GDM1 (cell line): Measurements from ENCODE around the gene TENM4.

ENCODE experiments used
- DNase-seq: peaks from one replicate; lab custom pipeline; 2025; lab: John Stamatoyannopoulos, UW

TENM4 gene

DNA sequence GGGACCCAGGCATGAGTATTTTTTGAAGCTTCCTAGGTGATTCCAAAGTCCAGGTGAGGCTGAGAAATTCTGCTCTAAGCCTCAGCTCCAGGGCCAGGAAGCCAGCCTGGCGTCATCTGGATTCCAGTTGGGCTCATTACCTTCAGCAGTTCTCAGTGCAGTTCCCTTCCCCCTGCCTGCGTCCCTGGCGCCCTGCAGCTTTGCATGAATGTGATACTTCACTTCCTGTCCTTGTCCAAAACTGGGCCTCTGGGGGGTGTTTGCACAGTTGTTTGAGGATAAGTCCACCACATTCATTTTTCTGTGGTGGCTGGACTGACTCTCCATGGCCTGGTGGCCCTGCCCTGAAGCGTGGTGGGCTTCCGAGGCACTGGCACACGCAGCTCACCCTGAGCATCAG is 98.1 kb downstream of the TENM4 start:
- no peak for DNase-seq

DNA sequence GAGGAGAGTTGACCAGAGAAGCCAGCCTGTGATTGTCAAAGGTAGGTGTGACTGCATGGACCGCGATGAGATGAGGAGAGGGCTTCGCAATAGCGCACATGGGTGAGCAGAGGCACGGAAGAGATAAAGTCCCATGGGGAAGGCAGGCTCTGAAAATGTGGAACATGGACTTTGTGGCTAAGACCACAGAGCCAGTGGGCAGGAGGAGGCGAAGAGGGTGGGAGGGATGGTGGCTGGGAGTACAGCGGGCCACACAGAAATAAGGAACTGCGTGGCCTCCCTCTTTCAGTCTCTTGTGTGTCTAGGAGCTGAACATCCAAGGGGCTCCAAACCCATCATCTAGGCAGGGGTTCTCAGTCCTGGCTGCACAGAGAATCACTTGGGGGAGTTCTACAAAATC is 98.6 kb downstream of the TENM4 start:
- no peak for DNase-seq

DNA sequence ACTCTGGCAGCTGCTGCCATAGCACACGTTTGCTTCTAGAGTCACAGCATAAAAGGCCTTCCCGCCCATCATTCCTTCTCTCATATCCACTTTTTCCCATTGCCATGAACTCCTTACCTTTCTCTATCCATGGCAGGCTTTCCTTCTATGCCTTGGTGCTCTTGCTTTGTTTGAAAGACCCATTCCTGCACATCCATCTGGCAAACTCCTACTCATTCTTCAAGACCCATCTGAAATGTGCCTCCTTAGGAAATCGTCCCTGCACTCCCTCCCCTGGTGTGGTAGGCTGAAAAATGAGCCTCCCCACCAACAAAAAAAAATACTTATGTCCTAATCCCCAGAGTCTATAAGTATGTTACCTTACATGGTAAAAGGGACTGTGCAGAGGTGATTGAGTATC is 100.3 kb downstream of the TENM4 start:
- DNase-seq = no peak

DNA sequence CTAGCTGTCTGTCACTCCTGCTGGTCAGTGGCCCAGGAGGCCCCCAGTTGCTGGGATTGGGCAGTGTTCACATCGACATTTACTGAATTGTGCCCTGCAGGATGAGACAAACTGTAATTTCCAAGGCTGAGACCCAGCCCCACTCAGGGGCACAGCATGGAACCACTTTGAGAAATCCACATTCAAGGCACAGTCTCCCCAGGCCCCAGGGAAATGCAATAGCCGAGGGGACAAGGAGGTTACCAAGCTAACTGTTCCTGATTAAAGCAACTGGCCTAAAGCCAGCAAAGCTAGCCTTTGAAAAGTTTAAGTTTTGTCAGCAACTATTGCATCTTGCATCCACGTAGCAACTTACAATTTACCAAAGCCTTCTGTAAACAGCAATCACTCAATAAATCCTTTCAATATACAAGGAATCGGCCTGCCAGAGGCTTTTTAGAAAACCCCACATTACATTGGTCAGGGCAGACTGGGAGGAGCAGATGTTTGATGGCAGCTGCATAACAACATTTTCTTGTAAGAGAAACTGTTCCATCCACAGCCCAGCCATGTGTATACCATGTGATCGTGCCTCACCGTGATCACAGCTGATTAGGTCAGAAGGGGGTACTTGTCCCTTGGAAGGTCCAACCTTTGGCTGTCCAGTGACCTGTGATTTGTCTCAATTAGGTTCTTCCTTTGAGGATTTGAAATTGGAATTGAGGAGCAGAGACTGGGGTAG is 103.9 kb downstream of the TENM4 start:
- no peak for DNase-seq

DNA sequence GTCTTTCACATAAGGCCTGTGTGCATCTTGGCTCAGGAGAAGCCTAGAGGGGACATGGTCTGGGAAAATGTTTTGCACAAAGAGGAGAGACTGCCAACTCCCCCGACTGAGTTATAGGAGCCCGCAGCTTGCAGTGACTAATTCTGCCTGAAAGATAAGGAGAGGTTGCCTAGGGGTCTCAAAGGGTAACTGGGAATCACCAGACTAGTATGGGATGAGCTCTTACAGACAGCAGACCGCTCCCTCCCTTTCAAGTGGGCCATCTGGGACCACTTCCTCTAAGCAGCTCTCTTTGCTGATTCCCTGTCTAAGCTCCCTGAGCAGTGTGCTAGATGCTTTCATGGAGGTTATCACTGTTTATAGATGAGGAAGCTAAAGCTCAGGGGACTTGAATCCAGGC is 105.1 kb downstream of the TENM4 start:
- DNase-seq = no peak

DNA sequence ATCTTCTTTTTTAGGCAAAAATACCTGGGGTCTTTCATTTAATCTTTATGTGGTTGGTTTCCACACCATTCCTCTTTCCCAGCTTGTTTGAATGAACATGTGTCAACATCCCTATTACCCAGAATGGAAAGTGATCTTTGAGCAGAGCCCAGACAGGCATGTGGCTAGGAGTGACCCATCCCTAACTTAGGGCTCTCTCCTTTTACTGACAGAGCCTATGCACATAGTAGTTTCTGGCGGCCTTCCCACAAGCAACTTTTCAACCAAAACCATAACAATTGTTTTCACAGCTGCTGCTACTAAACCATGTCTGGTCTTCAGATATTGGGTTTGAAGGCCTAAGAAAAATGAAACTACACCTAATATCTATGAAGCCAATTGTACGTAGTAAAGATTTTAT is 107.5 kb downstream of the TENM4 start:
- no peak for DNase-seq

DNA sequence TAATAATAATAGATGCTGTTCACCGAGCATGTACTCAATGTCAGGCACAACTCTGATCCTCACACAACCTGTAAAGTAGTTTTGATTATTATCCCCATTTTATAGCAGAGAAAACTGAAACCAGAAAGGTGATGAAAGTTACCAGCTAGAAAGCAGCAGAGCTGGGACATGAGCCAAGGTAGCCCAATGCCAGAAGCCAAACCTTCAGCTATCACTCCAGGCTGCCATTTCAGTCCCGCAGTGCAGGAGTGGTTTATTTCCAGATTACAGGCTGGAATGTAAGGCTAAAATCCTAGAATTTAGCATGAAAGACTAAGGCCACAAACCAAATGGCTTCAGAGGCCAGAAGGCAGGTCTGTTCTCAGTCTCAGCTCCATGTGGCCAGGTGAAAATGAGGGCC is 108.8 kb downstream of the TENM4 start:
- DNase-seq = no peak

DNA sequence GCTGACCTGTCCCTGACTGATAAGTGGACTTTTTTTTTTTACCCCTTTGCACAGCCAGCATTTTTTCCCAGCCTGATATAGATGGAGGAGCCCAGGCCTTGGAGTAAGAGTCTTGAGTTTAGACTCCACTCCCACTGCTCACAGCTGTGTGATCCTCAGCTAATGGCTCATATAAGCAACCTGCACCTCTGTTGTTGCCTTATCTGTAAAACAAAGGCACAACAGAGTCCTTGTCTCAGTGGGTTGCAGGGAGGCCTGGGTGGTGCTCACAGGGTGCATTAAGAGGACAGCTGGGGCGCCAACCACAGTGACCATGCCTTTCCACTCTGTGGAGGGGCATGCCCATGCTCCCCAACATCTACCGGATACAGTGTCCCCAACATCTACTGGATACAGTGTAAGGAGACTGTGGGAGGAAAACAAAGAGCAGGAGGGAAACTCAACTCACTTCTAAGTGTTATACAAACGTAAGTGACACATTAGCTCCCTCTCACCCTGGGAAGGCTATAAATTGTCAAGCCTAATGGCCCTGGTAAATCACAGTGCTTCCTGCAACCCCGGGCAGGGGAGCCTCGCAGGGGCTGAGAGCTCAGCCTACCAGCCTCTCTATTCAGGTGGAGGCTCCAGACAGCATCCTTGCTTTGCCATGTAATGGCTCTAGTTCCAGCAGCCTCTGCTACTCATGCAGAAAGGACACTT is 109.5 kb downstream of the TENM4 start:
- DNase-seq = no peak

DNA sequence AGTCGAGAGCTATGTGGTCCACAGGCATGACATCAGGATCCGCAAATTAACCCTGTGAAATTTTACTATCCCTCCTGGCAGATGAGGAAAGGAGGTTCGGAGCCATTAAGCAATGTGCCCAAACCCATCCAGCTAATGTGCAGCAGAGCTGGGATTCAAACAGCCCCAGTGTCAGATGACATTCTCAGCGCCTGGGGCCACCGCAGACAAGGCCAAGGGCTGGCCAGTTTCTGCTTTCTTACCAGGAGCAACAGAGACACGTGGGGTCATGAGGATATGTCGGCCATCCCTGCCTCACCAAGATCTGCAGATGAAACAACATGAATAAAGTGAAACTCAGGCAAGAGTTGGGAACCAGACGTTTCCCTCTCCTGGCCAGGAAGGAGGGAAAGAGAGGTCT is 110.2 kb downstream of the TENM4 start:
- no peak for DNase-seq

DNA sequence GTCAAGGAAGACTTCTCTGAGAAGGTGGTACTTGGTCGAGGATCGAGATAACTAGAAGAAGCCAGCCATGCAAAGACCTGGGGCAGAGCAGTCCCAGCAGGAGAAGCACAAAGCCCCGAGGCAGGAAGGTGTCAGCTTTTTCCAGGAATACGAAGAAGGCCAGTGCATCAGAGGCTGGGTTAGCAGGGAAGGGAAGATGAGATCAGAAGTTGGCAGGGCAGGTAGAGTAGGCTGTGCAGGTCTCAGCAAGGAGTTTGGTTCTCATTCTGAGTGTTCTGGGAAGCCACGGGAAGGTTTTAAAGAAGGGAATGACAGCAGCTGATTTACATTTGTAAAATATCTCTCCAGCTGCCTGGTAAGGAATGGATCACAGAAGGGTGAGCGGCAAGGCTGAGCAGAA is 111.3 kb downstream of the TENM4 start:
- no peak for DNase-seq

DNA sequence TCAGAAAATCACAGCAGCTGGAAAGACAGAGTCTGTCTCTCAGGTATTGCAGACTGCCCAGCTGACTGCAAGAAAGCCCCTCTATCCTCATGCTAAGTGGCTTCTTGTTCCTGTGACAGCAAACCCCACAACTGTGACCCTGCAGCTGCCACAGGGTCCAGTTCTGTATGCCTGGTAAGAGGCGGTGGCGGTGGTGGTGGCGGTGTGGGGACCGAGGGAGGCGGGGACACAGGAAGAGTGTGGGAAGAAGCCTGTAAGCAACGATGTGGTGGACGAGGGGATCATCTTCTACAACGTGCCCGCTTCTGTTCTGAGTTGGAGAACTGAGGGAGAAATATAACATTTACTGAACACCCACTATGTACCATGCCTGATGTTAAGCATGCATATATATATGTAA is 112.4 kb downstream of the TENM4 start:
- no peak for DNase-seq

DNA sequence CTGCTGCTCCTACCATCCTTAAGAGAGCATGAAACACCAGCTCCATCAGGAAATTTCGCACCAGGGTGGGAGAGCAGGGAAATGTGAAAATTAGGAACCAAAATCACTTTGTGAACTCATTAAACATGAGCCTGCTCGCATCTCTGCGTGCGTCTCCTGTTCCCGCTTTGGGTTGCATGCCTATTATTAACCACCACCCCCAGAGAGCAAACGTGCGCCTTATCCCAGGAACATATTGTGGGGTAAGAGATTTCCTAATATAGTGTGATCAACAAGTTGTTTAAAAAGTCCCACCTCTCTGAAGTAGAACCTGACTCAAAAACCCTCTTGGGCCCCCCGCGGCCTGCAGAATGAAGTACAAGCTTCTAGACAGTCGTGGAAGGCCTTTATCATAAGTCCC is 115.0 kb downstream of the TENM4 start:
- no peak for DNase-seq

DNA sequence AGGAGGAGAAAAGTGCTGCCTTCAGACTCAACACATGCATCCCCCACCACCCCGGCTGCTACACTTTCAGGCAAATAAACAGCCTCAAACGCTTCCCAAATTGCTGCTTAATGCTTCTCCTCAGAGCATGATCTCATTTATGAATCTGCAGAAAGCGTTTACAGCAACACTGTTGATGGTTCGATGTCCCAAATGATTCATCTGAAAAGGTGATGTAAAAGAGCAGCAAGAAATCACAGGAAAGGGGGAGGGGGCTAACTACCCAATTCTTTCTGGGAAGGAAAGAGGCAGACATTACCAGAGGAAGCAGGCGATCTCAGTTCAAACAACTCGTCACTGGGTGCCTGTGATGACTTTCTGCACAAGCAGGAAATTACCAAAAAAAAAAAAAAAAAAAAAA is 119.6 kb downstream of the TENM4 start:
- DNase-seq = no peak

DNA sequence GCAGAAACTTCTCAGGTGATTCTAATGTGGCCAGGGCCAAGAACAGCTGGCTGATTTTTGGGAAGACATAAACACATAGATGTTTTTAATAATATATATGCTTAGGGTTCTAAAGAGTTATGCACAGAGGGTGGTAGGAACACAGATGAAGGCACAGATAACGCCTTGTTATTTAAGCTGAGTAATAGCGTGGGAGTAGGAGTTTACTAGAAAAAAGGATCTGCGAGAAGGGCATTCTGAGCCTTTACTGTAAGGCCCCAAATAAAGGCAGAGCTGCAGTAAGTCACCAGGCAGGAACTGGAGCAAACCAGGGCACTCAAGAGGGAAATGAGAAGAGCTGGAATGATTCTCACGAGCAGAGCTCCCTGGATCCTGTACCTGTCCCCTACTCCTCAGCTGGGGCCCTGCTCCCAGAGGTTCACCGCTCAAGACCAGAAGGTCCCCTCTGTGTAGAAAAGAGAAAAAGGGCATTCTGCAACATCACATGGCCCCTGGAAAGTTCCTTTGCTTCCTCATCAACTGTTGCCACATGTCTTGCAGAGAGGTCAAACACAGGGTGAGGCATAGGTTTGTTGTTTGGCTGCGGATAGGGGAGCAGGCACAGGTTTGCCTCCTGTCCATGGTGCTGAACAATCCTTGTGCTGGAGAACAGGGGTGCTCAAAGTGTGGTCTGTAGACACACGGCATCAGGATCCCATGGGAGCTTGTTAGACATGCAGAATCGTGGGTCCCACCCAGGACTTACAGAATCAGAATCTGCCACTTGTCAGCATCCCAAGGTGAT is 125.7 kb downstream of the TENM4 start:
- DNase-seq = no peak

DNA sequence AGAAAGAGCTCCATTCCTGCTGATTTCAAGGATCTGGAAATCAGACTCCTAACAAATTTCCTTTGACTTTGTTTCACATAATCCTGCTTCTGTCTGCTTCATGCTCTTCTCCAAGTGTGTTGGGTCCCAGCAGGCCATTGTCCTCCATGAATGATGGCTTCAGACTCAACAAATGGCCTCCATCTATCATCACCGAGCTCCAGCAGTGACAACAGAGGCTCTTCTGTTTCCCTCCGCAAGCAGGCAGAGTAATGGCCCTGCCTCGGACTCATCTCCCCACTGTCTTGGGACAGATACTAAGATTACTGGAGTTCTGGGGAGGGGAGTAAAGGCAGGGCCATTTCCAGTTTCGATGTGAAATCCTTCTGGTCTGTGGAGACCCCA is 127.3 kb downstream of the TENM4 start:
- no peak for DNase-seq

DNA sequence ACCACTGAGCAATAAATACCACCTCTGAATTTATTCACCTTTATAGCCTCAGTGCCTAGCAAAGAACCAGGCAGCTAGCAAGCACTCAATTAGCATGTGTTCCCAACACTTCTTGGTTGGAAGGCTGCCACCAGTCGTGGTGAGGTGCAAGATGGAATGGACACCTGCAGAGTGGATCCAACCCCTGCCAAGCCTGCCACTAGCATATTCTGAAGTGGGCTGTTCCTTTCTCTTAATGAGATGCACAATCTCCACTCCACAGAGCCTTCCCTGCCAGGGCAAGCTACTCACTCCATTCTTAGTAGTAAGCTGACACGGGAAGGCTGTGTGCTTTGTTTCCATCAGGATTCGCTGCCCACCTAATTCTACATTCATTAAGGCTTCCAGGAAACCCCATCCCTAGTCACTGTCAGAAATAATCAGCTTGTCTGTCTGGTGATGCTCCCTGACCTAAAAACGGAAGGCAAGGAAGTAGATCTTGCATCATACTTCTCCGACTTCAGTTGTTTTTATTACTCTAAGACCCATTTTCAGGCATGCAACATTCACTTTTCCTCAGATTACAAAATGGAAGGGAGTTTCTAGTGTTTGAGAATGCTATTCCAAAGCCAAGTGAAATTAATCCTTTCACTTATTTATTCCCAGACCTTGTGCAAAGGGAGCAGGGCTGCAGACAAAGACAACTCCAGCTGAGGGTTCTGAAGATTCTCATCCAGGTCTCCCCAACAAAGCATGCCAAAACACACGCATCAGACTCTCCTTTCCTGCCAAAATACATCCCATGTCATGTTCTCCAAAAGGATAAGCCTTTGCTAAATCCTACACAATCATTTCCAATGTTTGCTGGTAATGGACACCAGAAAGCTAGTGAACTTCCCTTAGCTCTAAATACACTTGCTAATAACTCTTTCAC is 128.0 kb downstream of the TENM4 start:
- DNase-seq = no peak

DNA sequence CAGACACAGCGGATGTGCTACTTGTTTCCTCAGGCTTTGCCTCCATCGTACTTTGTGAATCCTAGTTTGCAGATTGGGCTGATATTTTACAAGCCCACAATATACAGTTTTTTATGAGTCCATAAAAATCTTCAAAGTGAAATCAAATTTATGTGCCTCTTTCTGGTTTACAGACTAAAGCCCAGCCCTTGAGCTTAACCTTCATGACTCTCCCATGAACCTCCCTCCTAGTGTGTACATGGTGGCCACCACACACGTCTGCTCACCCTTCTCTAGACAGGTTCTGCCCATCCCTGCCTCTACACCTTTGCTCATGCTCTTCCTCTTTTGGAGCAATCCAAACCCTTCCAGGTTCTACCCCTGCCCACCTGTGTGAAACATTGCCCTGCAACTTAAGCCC is 129.4 kb downstream of the TENM4 start:
- no peak for DNase-seq

DNA sequence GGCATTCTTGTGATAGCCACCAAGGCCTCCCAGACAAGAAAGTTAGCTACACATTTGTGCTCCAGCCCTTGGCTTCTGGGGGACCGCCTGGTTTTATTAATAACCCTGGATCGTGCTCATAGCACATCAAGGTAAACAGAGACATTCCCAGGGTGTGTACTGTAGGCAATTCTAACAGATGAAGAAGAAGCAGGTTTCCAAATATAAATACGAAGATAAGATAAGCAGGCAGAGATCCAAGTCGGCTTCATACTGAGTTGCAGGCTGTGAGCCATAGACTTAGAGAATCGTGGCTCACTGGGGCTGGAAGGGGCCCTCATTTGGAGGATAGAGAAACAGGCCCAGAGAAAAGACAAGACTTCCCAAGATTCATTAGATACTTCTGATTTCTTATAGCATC is 131.4 kb downstream of the TENM4 start:
- no peak for DNase-seq

DNA sequence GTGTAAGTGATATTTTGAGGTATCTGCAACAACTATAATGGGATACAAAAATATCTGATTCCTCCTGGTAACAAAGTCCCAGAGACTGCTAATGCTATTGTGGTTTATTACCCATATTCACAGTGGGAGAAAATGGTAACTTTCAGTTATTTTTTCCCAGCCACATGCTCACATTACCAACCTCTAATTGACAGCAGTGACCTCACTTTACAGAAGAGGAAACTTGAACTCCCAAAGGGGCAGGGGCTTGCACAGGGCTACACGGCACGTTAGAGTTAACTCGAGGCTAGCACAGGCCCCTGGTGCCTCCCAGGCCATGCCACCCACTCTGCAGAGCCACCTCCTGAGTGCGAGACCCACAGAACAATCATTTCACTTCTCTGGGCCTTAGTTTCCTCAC is 132.4 kb downstream of the TENM4 start:
- DNase-seq = no peak

DNA sequence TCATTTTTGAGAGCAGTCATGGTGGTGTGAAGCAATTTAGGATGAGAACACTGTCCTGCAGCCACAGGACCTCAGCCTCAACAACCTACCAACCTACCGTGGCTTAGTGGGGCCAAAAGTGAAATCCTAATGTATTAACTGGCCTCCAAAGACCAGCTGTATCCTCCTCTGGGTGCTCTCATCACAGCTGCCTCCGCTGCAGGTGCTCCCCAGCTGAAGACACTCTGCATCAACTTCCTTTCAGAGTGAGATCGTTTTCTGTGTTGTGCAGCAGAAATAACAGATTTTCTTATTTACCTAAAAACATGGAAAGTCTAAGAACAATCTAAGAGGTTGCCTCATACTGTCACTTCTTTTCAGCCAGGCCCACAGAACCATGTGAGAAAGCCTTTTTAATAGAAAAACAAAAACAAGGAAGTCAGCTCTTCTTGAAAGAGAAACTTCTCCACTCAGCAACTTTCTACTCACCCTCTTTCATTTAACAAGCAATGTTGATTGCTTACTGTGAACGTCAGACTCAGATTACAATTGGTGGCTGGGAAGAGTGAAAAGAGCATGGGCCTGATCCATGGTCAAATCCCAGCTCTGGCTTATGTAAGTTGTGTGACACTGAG is 136.1 kb downstream of the TENM4 start:
- no peak for DNase-seq

DNA sequence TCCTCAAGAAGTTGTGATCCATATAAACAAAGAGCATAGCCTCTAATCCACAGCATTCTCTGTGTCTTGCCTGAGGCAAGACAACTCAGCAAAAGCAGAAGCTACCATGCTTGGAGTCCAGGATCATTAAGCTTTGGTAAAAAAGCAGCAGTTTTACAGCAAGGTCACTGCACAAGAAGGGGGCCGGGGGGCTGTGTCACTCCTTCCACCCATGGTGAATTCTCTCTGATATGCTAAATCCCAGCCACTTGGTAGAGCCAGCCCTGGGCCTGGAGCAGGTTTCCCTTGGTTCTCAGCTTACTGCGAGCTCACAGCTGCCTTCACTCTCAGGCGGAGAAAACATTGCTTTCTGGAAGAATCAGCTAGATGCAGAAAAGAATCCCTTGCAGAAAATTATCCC is 144.7 kb downstream of the TENM4 start:
- no peak for DNase-seq
